ENCODE data around the gene PITPNC1.

Gene PITPNC1

DNA sequence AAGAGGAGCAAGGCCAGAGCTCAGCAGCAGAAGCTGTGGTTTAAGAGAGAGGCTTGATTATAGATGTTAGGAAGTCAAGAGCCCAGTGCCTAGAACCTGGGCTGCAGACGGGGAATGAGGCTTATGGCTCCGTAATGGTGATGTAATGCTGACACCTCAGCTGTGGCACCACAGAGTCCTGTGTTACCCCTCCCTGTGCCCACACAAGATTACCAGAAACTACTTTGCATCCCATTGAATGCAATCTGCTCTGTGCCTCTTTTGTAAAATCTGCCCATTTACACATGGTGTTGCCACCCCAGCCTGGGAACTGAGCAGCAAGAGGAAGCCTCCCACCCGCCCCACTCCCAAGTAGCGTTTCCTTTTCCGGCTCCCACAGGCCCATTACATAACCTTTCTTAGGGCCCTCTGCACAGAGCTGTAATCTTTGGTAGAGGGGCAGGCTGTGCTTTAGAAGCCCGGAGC lies 57.0 kb downstream of the PITPNC1 start:
- DNase-seq: peak; percentile 89 to 96 (median 94)

GRCh38 chr17:67435122-67435521 lies 58.0 kb downstream of the PITPNC1 start:
- peak; percentile 78 to 95 (median 86) for DNase-seq

- DNase-seq: no peak
Measured at GRCh38 chr17:67435786-67436185, 58.7 kb downstream of the PITPNC1 start.

- DNase-seq: no peak
Measured at GRCh38 chr17:67436233-67436632, 59.2 kb downstream of the PITPNC1 start.

DNA sequence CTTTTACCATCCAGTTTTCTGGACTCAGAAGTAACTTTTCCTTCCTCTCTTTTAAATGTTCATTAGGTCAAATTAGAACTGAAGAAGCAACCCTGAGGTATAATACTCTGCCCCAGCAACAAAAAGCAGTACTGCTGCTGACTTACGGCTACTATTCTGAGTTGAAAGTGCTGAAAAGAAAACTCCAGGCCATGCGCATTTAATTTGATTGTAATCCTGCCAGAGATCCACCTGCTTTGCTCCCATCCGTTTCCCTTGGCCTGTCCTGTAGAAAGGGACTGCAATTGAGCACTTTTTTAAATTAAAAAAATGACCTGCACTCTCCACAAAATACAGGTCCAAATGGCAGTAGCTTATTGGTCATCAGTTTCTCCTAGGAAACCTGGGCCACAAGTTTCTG lies 61.6 kb downstream of the PITPNC1 start:
- DNase-seq: no peak

DNA sequence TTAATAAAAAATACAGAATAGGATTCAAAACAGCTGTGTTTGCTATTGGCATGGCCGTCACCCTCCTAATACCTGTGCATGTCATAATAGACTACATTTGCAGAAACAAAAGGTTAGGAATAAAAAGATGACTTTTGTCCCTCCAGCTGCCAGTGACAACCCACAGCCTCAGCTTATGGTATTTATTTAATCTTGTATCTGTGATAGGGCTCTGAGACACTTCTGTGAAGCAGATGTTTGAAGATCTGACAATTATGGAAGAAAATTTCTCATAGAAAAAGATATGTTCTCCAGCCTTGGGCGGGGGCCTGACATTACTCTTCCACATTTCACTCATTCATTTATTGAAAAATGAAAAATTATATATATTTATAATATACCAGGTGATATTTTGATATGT lies 62.2 kb downstream of the PITPNC1 start:
- DNase-seq: no peak

GRCh38 chr17:67440277-67441051 lies 63.4 kb downstream of the PITPNC1 start:
- peak in 2 of 4 experiments; percentile 58 to 62 for DNase-seq

DNA sequence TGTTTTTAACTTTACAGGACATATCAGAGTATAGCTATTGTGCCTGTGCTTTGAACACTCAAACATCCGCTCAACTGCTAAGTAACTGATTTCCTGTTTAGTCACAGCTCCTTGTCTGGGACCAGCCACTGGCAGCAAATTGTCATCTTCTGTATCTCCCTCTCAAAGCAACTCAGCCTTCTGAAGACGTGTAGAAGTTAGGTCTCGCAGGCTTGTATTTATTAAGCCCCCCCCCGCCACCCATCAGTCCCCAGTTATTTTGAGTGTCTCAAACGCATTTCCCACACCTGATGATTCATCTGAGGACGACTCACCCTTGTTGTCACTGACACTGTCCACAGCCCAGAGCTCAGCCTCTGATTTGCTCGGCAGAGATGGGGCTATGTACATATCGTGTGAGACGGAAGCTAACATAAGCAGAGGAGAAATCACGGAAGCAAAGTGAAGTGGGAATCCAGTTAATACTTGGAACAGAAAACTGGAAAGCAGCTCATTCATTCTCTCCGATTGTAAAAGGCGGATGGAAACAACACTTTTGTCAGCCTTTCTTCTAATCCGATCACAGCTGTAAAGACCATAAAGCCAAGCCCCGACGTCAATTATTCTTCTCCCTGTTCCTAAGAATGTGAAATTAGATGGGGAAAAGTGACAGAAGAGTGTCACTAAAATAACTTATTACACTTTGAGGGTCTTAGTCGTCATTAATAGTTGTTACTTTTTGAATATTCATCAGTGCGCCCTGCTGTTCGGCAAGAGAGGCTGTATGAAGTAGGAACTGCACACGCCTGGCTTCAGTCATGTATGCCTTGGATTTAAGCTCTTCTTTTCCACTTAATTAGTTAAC lies 64.2 kb downstream of the PITPNC1 start:
- DNase-seq: peak; percentile 70 to 85 (median 72)

DNA sequence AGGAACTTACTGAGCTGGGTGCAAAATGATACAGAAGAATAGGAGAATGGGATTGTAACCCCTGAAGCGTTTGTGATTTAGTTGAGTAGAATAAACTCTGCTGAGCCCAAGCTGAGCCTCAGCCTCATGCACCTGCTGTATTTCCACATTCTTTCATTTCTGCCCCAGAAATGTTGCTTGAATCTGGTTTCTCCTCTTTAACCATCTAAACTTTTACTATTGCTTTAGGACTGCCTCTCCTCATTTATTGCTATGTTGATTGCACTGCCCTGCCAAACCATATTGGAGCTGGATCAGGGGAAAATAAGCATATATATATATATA lies 64.8 kb downstream of the PITPNC1 start:
- DNase-seq: no peak

DNA sequence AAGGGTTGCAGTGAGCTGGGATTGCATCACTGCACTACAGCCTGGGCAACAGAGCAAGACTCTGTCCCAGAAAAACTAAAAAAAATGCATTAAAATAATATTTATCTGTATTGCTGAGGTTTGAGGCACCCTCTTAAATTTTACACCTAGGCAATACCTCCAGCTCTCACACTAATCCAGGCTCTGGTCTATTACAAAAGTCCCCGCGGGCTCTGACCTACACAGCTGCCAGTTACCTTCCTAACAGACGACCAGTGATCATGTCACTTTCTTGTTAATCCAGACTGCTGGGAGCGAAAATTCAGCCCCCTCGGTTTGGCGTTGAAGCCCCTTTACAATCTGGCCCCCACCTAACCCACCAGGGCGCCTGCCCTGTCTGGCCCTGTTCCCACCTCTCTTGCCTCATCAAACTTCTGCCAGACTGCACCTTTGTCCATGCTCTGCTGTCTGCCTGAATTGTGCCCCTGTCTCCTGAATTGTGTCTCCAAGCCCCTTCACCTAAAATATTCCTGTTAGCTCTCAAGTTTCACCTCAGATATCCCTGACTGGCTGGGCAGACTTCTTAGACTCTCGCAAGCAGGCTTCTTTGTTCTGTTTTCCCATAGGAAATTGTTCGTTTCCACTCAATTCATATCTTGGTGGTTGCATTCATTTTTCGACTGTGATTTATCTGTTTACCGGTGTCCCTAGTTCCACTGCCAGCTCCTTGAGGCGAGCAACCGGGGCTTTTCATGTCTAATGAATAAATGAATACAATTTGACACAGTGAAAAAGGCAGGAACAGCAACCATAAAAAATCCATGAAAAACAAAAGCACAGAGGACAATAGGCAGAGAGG lies 65.9 kb downstream of the PITPNC1 start:
- DNase-seq: no peak

DNA sequence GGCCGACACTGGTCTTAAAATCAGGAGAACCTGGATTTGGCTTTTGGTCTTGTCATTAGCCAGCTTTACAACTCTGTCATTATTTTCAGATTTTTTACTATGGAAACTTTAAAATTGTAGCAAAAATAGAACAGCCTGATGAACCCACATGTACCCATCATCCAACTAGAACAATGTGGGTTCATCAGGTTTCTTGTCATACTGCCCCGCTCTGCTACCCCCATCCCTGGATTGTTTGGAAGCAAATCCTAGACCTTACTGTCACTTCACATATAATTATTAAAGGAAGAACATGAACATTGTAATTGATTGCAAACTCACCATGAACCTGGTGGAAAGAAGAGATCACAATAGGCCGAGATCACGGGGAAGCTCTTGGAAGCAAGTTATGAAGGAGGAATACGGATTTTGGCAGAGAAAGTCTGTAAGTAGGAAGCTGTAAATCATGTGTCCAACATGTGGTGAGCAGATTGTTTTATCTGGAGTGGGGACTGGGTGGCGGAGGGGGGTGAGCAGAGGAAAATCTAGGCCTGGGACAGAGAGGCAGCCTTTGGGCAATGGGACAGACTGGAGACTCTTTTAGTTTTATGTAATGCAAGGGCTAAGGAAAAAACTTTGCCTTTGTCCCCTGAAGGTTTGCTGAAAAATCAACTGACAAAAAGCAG lies 67.0 kb downstream of the PITPNC1 start:
- DNase-seq: peak in 1 of 4 experiments; percentile 10

GRCh38 chr17:67448449-67448848 lies 71.4 kb downstream of the PITPNC1 start:
- DNase-seq: no peak

GRCh38 chr17:67449065-67449464 lies 72.0 kb downstream of the PITPNC1 start:
- no peak for DNase-seq

- no peak for DNase-seq
Measured at GRCh38 chr17:67449845-67450755, 73.0 kb downstream of the PITPNC1 start.

DNA sequence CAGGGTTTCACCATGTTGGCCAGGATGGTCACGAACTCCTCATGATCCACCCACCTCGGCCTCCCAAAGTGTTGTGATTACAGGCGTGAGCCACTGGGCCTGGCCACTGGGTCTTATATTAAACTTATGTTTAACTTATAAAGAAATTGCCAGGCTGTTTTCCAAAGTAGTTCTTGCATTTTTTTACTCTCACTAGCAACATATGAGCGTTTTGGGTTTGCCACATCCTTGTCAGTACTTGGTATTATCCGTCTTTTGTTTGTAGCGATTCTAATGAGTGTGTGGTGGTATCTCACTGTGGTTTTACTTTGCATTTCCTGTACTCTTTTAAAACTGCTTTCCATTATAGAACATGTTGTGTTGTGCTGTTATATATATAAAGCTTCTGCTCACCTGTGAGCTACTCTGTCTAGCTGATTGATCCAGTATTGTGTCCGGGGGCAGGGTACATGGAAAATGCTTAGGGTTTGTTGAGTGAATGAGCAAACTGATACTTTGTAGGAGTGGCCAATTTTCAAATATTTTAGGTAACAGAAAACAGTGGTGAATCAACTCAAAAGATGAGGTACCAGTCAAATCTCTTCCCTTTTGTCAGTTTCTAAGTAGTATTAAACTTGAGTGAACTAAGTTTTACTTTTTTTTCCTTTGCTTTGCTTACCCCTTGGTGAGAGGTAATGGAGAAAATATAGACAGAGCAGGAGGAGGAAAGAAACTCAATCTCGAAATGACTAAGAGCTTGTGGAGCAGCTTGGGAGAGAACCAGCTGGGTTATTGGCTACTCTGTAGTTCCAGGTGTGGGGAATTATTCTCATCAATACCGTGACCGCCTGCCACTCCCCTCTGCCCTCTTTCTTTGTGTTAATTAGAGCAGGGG lies 75.8 kb downstream of the PITPNC1 start:
- no peak for DNase-seq

GRCh38 chr17:67456103-67456502 lies 79.0 kb downstream of the PITPNC1 start:
- DNase-seq: no peak

- no peak for DNase-seq
Measured at GRCh38 chr17:67456889-67457288, 79.8 kb downstream of the PITPNC1 start.

GRCh38 chr17:67458203-67458602 lies 81.1 kb downstream of the PITPNC1 start:
- DNase-seq: no peak

- DNase-seq: no peak
Measured at GRCh38 chr17:67459985-67460384, 82.9 kb downstream of the PITPNC1 start.

- no peak for DNase-seq
Measured at GRCh38 chr17:67461228-67461780, 84.2 kb downstream of the PITPNC1 start.

Data from suppressor macrophage (primary cell).